Measurements from ENCODE around the gene CD9.
A peak's percentile ranks its signal among the peaks of the same experiment; 100 is the strongest.

Gene CD9

DNA sequence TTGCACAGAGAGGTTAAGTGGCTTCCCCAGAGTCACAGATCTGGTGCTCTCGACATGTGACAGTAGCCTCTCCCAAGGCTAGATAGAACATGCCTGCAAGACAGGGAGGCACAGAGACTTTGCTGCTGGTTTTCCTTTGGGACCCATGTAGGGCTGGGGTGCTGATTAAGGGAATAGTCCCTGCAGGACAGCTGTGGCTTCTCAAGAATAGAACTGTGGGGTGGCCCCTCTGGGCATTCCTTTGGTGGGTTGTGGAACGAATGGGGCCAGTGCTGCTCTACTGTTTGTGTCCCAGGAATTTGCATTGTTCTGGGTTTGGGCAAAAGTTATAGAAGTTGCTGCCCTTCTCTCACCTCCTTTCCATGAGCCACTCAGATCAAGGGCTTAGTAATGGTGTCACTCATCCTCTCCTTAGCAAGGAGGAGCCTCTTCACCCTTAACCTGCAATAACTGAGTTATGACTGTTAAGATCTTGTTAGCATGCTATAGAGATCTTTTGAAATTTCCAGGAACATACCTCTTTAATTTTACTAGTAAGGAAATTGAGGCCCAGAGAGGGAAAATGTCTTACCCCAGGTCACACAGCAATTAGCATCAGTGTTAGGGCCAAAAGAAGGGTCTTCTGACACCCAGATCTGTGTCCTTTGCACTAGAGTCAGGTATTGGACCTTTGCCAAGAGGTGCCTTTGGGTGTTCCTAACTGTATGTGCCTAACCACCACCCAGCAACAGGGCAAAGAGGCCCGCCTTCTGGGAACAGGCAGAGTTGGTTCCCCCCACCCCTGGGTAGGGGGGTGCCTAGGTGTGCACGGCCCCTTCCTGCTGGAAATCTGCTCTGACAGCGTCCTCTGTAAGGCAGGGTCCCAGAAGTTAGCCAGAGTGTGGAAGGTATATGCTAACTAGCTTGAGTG, 31.4 kb downstream of the CD9 start:
- Histone ChIP-seq H3K27ac (ENCODE audit: poor library complexity, severe bottlenecking) (peak overlapping the region; percentile 82), H3K27me3 (ENCODE audit: insufficient read depth, poor library complexity, severe bottlenecking) (no peaks in the 10 kb centered on the region), H3K9me3 (ENCODE audit: severe bottlenecking) (no peaks in the 10 kb centered on the region), H3K4me1 (ENCODE audit: insufficient read depth, poor library complexity, severe bottlenecking) (peaks cover 50% of the 10 kb centered on the region), H3K4me3 (ENCODE audit: severe bottlenecking) (no peak overlapping the region), H3K36me3 (ENCODE audit: low read depth) (peaks cover 88% of the 10 kb centered on the region)
- no peak for ATAC-seq (ENCODE audit: low read depth)
- TF ChIP-seq, protein P1, sequence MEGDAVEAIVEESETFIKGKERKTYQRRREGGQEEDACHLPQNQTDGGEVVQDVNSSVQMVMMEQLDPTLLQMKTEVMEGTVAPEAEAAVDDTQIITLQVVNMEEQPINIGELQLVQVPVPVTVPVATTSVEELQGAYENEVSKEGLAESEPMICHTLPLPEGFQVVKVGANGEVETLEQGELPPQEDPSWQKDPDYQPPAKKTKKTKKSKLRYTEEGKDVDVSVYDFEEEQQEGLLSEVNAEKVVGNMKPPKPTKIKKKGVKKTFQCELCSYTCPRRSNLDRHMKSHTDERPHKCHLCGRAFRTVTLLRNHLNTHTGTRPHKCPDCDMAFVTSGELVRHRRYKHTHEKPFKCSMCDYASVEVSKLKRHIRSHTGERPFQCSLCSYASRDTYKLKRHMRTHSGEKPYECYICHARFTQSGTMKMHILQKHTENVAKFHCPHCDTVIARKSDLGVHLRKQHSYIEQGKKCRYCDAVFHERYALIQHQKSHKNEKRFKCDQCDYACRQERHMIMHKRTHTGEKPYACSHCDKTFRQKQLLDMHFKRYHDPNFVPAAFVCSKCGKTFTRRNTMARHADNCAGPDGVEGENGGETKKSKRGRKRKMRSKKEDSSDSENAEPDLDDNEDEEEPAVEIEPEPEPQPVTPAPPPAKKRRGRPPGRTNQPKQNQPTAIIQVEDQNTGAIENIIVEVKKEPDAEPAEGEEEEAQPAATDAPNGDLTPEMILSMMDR (IDR thresholded peaks at IDR 0.05; ENCODE audit: poor library complexity, severe bottlenecking): no peak
- DNase-seq (ENCODE audit: low spot score): no peak

DNA sequence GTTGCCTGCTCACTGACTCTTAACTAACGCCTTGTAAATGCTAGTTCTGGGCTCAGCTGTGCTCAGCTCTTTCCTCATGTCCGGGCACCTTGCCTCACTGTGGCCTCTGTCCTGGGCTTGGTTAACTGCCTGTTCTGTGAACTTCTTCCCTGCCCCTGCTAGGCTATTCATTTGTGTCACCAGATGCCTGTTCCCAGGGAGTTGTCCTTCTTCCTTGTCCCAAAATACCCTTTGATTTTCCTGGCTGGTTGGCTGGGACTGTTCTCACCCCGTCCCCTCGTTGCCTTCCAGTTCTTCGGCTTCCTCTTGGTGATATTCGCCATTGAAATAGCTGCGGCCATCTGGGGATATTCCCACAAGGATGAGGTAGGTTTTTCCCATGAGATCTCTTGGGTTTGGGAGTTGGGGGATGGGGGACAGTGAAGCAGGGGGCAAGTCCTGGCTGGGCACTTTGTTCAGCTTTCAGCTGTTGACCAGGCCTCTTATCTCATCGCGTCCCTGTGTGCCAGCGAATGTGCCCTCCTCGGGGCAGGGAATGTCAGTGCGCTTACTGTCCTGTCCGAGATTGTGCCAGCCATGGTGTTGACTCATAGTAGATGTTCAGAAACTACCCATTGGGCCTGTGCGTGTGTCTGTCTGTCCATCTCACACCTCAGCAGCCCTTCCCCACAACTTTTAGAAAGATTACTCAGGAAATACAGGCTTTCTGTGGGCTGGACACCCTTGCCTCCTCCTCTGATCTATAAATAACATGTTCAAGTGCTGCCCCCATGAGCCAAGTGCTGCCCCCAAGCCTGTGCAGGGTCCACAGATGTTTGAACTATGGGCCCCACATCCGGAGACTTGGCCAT, 33.1 kb downstream of the CD9 start:
- Histone ChIP-seq H3K27ac (ENCODE audit: poor library complexity, severe bottlenecking) (no peak overlapping the region), H3K4me3 (ENCODE audit: severe bottlenecking) (no peak overlapping the region), H3K4me1 (ENCODE audit: insufficient read depth, poor library complexity, severe bottlenecking) (peaks cover 35% of the 10 kb centered on the region), H3K36me3 (ENCODE audit: low read depth) (peaks cover 88% of the 10 kb centered on the region), H3K27me3 (ENCODE audit: insufficient read depth, poor library complexity, severe bottlenecking) (no peaks in the 10 kb centered on the region), H3K9me3 (ENCODE audit: severe bottlenecking) (no peaks in the 10 kb centered on the region)
- ATAC-seq (ENCODE audit: low read depth) (no peak), DNase-seq (ENCODE audit: low spot score) (no peak)
- TF ChIP-seq, protein P1 (IDR thresholded peaks at IDR 0.05; ENCODE audit: poor library complexity, severe bottlenecking): no peak

DNA sequence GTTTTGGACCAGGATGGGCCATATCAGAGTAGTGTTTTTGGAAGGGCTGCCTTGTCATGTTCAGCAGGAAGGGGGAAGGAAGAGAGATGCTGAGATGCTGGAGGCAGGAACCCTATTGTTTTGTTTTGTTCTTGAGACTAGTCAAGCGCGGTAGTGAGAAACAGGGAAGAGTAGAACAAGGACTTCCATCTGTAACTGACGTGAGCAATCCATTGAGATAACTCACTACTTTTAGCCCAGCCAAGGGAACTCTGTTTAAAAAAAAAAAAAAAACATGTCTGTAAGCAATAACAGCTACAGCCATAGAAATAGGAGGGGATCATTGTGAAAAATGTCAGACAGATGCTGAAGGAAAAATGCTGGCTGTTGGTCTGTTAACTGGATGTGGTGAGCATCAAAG, 34.0 kb downstream of the CD9 start:
- Histone ChIP-seq H3K9me3 (ENCODE audit: severe bottlenecking) (no peaks in the 10 kb centered on the region), H3K4me1 (ENCODE audit: insufficient read depth, poor library complexity, severe bottlenecking) (peaks cover 26% of the 10 kb centered on the region), H3K27me3 (ENCODE audit: insufficient read depth, poor library complexity, severe bottlenecking) (no peaks in the 10 kb centered on the region), H3K27ac (ENCODE audit: poor library complexity, severe bottlenecking) (no peak overlapping the region), H3K36me3 (ENCODE audit: low read depth) (peaks cover 90% of the 10 kb centered on the region), H3K4me3 (ENCODE audit: severe bottlenecking) (no peak overlapping the region)
- TF ChIP-seq, protein P1 (IDR thresholded peaks at IDR 0.05; ENCODE audit: poor library complexity, severe bottlenecking): no peak
- DNase-seq (ENCODE audit: low spot score) (no peak), ATAC-seq (ENCODE audit: low read depth) (no peak)

DNA sequence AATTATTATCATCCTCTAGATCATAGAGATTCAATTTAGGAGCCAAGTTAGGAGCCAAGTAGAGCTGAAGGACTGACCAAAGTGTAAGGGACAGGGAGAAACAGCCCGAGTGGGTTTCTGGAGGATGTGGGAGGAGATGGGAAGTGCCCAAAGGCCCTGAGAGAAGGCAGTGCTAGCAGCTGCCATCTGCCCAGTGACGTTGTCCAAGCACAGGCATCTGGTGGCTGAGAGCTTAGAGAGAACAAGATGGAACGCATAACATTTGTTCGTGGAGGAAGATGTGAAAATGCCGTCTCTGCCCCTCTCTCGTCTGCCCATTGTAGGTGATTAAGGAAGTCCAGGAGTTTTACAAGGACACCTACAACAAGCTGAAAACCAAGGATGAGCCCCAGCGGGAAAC, 34.7 kb downstream of the CD9 start:
- TF ChIP-seq, protein P1 (IDR thresholded peaks at IDR 0.05; ENCODE audit: poor library complexity, severe bottlenecking): no peak
- Histone ChIP-seq H3K27me3 (ENCODE audit: insufficient read depth, poor library complexity, severe bottlenecking) (no peaks in the 10 kb centered on the region), H3K4me1 (ENCODE audit: insufficient read depth, poor library complexity, severe bottlenecking) (peaks cover 19% of the 10 kb centered on the region), H3K27ac (ENCODE audit: poor library complexity, severe bottlenecking) (no peak overlapping the region), H3K4me3 (ENCODE audit: severe bottlenecking) (no peak overlapping the region), H3K36me3 (ENCODE audit: low read depth) (peaks cover 90% of the 10 kb centered on the region), H3K9me3 (ENCODE audit: severe bottlenecking) (no peaks in the 10 kb centered on the region)
- ATAC-seq (ENCODE audit: low read depth) (no peak), DNase-seq (ENCODE audit: low spot score) (no peak)
